Neuron (in vitro differentiated cells): ENCODE measurements around the gene FAM43B.

Experiments
- H2AFZ ChIP-seq: one replicate; pipeline ENCODE4 v1.6.1; 2013; ENCODE audit warnings: low read depth, mild to moderate bottlenecking, inconsistent platforms, low read length, moderate library complexity
- H3K27me3 ChIP-seq: one replicate; pipeline ENCODE4 v1.6.1; 2013; ENCODE audit warnings: low read length; ENCODE audit not compliant: insufficient read depth
- H3K36me3 ChIP-seq: one replicate; pipeline ENCODE4 v1.6.1; 2013; ENCODE audit warnings: low read length; ENCODE audit not compliant: insufficient read depth
- H3K4me1 ChIP-seq: one replicate; pipeline ENCODE4 v1.6.1; 2013; ENCODE audit warnings: low read length; ENCODE audit not compliant: insufficient read depth
- H3K4me3 ChIP-seq: 2 replicates; pipeline ENCODE4 v1.5.1; 2013; ENCODE audit warnings: mild to moderate bottlenecking, low read length, moderate library complexity
- H3K9me3 ChIP-seq: one replicate; pipeline ENCODE4 v1.6.1; 2013; ENCODE audit warnings: low read length

FAM43B gene

DNA sequence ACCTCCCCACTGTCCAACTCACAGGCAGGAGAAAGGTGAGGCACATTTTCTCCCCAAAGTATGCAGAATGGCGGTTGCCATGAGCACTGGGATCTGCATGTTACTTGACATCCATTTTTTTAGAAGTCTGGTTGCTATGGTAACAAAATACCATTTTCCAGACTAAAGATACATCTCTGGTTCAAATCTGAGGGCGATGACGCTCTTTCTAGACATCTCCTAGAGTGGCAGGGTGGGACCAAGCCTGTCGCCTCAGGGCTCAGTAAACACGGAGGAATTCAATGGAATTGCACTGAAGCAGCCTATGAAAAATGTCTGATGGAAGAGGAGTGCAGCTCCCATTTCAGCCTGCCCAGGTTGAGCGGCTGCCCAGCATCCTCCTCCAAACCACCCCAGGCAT is 21.5 kb upstream of the FAM43B start:
- Histone ChIP-seq H3K27me3 (peaks cover 29% of the 10 kb centered on the region), H3K4me3 (no peak overlapping the region), H2AFZ (no peak overlapping the region), H3K9me3 (no peaks in the 10 kb centered on the region), H3K4me1 (peaks cover 11% of the 10 kb centered on the region), H3K36me3 (no peaks in the 10 kb centered on the region)

DNA sequence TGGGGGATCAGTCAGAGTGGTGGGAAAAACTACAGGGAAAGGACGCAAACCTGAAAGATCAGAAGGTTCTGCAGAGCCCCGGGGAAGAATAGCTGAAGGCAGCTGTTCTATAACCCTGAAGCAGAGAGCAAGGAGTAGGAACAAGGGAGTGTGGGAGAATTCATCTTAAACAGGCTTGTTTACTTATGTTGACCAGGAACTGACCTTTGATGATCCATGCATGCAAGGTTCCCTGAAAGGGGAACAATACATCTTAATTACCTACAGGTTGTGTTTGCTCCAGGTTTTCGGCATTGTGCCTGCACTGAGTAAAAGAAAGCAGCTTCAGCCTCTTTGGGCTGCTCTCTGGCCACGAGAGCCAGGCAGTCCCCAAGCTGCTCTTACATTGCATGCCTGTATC is 18.7 kb upstream of the FAM43B start:
- Histone ChIP-seq H2AFZ (no peak overlapping the region), H3K4me1 (peaks cover 11% of the 10 kb centered on the region), H3K4me3 (no peak overlapping the region), H3K36me3 (no peaks in the 10 kb centered on the region), H3K9me3 (no peaks in the 10 kb centered on the region), H3K27me3 (peaks cover 31% of the 10 kb centered on the region)

DNA sequence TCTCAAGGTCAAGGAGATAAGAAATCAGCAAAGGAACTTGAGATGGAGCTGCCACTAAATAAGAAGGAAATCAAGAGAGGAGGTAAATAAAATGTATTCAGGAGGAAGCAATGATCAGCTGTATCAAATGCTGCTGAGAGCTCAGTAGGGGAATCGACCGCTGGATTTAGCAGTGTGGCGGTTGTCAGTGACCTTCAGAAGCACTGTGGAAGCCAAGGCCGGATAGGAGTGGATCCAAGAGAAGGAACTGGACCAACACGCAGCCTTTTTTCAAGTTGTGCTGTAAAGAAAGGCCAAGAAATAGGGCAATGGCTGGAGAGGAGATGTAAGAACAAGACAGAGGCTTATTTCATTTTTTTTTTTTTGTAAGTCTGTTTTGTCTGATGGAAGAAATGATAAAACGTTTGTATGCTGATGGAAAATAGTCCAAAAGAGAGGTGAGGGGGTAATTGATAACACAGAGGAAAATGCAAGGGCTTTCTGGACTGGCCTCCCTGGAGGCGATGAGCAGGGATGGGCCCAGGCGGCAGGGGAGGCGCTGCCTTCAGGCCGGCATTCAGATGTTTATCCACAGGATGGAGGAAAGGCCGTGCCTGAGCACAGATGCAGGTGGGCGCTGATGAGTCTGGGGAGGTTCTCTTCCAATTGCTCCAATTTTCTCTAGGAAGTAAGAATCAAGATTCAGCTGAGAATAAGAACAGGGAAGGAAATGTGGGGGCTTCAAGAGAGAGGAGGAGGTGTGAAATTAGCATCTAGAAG is 17.5 kb upstream of the FAM43B start:
- Histone ChIP-seq H3K27me3 (peaks cover 31% of the 10 kb centered on the region), H3K4me3 (no peak overlapping the region), H3K4me1 (peaks cover 11% of the 10 kb centered on the region), H3K36me3 (no peaks in the 10 kb centered on the region), H3K9me3 (no peaks in the 10 kb centered on the region), H2AFZ (no peak overlapping the region)

DNA sequence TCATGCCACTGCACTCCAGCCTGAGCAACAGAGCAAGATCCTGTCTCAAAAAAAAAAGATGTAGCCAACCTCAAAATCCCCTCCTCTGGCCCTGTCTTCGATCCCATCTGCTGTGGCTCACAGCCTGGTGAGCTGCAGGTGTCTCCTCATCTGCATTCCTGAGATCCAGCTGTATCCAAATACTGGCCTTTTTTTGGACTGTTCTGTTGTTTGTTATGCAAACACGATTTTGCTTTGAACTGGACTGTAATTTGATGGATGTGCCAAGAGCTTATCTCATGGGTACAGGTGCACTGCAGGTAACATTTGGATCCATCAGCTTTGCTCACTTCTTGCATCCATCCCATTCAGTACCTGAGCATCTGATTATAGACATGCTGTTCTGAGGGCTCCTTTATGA is 14.1 kb upstream of the FAM43B start:
- Histone ChIP-seq H3K36me3 (no peaks in the 10 kb centered on the region), H2AFZ (no peak overlapping the region), H3K4me1 (no peaks in the 10 kb centered on the region), H3K27me3 (peaks cover 44% of the 10 kb centered on the region), H3K4me3 (no peak overlapping the region), H3K9me3 (no peaks in the 10 kb centered on the region)

DNA sequence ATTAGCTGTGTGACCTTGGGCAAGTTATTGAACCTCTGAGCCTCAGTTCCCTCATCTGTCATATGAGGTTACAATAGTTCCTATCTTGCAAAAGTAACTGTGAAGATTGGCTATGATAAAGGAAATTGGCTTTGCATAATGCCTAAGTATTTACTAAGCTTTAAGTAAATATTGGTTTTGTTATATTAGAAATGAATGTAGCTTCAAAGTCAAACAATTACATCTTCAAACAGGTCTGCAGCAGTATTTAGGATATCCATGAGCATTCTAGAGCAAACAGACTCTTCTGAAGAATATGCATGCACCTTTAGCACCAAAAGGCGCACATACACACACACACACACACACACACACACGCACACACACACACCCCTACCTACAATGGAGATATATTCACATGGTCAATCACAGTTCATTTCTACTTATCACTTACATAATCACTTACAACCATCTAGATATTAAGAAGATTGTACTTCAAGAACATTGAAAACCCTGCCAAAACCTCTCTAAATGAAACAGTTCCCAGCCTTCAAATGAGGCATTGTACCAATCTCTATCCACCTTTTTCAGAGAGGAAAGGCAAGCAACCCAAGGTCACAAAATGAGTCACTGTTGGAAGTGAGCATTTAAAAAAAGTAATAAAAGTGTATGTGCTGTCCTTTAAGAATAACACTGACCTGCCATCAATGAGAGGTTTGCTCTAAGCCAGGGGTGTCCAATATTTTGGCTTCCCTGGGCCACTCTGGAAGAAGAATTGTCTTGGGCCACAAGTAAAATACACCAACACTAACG is 13.4 kb upstream of the FAM43B start:
- no peak overlapping the region for H3K4me3 ChIP-seq
- H3K4me1 ChIP-seq = no peaks in the 10 kb centered on the region
- H3K9me3 ChIP-seq = no peaks in the 10 kb centered on the region
- no peaks in the 10 kb centered on the region for H3K36me3 ChIP-seq
- no peak overlapping the region for H2AFZ ChIP-seq
- H3K27me3 ChIP-seq = peaks cover 37% of the 10 kb centered on the region

DNA sequence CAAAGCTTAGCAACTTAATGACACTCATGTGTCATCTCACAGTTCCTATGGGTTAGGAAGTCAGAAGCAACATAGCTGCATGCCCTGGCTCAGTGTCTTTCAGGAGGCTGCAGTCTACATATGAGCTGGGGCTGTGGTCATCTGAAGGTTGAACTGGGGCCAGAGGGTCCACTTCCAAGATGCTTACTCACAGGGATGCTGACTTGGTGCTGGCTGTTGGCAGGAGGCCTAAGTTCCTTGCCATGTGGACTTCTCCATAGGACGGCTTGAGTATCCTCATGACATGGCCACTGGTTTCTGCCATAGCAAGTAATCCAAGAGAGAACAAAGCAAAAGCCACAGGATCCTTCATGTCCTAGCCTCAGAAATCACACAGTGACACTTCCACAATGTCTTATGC is 12.1 kb upstream of the FAM43B start:
- H3K27me3 ChIP-seq = peaks cover 24% of the 10 kb centered on the region
- no peak overlapping the region for H3K4me3 ChIP-seq
- H3K4me1 ChIP-seq = no peaks in the 10 kb centered on the region
- H3K36me3 ChIP-seq = no peaks in the 10 kb centered on the region
- no peaks in the 10 kb centered on the region for H3K9me3 ChIP-seq
- no peak overlapping the region for H2AFZ ChIP-seq

DNA sequence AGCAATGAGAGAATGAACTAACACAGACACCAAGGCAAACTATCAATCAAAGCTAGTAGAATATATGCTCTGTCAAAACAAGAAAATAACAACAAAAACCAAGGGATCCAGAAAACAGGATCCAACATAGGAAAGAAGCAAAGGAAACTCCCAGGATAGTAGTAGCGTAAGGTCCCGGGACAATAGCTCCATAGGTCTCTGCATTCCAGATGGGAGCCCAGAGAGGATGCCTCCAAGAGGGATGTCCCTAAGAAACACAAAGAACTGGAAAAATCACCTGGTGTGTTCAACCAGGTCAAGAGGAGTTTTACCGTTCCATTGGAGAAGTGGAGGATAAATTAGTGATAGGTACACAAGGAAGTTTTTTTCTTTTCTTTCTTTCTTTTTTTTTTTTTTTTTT is 5.7 kb upstream of the FAM43B start:
- Histone ChIP-seq H2AFZ (no peak overlapping the region), H3K4me1 (no peaks in the 10 kb centered on the region), H3K27me3 (peaks cover 25% of the 10 kb centered on the region), H3K9me3 (no peaks in the 10 kb centered on the region), H3K4me3 (no peak overlapping the region), H3K36me3 (no peaks in the 10 kb centered on the region)

DNA sequence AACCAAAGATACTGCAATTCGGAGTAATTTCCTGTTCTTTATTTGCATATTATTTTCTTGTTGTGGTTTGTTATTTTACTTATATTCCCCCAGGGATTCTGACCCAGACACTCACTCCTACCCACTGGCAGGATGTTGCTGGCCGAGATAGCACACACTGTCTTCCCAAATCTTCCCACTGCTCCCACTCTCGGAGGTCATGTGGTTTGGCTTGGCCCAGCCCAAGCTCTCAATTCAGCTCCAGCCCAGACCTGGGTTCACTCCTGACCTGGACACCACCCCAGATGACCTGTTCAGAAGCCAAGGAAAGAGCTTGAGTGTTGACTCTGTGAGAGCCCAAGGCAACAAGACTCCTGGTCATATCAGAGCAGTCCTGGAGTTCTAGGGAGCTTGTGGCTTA is 1.2 kb upstream of the FAM43B start:
- no peaks in the 10 kb centered on the region for H3K9me3 ChIP-seq
- H3K27me3 ChIP-seq = peaks cover 63% of the 10 kb centered on the region
- H3K4me3 ChIP-seq = no peak overlapping the region
- peaks cover 4% of the 10 kb centered on the region for H3K4me1 ChIP-seq
- H2AFZ ChIP-seq = no peak overlapping the region
- H3K36me3 ChIP-seq = no peaks in the 10 kb centered on the region

DNA sequence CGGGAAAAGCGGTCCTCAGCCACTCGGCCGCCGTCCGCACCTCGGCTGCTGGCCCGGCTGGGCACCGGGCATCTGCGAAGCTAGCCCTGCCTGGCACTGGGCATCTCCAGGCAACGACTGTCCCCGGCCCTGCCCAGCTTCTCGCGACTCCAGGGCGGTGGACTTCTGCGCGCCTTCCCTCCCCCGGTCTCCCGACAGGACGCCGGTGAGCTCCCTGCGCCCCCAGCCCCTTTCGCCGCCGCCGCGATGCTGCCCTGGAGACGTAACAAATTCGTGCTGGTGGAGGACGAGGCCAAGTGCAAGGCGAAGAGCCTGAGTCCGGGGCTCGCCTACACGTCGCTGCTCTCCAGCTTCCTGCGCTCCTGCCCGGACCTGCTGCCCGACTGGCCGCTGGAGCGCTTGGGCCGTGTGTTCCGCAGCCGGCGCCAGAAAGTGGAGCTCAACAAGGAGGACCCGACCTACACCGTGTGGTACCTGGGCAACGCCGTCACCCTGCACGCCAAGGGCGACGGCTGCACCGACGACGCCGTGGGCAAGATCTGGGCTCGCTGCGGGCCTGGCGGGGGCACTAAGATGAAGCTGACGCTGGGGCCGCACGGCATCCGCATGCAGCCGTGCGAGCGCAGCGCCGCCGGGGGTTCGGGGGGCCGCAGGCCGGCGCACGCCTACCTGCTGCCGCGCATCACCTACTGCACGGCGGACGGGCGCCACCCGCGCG is 514 bp downstream of the FAM43B start:
- Histone ChIP-seq H3K9me3 (no peaks in the 10 kb centered on the region), H2AFZ (peak overlapping the region; percentile 62), H3K36me3 (no peaks in the 10 kb centered on the region), H3K4me3 (peak overlapping the region; percentile 15), H3K27me3 (peaks cover 78% of the 10 kb centered on the region), H3K4me1 (peaks cover 4% of the 10 kb centered on the region)

DNA sequence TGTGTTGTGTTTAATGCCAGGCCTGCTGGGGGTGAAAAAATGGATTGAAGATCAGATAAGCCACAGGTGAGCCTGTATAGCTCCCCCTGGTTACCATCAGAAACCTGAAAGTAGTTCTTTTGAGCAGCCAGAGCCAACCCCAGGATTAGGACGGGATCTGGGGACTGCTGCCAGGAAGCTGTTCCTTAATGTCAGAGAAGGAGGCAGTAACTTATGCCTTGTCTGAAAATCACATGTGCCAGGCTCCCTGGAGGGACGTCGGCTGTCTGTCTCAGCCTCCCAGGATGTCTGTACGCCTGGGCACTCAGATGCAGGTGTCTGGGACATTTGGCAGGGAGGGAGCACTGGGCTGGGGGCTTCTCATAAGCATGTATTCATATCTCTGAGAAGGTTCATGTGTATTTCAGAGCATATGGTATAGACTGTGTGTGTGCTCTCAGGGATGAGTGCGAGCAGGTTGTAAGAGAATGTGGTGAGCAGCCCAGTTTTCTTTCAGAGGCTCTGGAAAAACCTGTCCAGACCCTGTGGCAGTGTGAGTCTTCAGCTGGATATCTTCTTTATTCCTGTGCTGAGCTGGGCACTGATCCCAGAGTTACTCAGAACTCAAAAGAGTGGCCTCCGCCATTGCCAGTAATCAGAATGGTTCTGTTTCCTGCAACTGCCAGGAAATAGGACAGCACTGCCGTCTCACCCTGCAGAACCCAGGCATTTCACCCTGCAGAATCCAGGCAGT is 2.8 kb downstream of the FAM43B start:
- no peaks in the 10 kb centered on the region for H3K9me3 ChIP-seq
- H3K27me3 ChIP-seq = peaks cover 79% of the 10 kb centered on the region
- no peak overlapping the region for H2AFZ ChIP-seq
- no peak overlapping the region for H3K4me3 ChIP-seq
- peaks cover 4% of the 10 kb centered on the region for H3K4me1 ChIP-seq
- H3K36me3 ChIP-seq = no peaks in the 10 kb centered on the region

DNA sequence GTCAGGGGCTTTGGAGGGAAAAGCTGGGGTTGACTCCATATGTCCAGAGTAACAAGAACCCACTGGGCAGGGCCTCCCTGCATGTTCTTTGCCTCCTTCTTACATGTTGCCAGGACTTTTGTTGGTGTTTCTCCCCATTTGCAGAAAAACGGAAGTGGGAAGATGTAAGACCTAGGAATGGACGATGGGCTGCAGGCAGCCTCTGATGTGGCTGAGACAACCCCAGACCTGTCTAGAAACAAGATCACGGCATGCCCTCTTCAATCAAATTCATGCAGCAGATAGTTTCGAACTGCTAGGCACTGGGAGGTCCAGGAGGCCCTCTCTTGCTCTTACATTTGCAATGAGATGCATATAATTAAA is 3.4 kb downstream of the FAM43B start:
- H3K9me3 ChIP-seq = no peaks in the 10 kb centered on the region
- H3K27me3 ChIP-seq = peaks cover 82% of the 10 kb centered on the region
- no peak overlapping the region for H2AFZ ChIP-seq
- H3K36me3 ChIP-seq = no peaks in the 10 kb centered on the region
- H3K4me1 ChIP-seq = peaks cover 4% of the 10 kb centered on the region
- H3K4me3 ChIP-seq = no peak overlapping the region

DNA sequence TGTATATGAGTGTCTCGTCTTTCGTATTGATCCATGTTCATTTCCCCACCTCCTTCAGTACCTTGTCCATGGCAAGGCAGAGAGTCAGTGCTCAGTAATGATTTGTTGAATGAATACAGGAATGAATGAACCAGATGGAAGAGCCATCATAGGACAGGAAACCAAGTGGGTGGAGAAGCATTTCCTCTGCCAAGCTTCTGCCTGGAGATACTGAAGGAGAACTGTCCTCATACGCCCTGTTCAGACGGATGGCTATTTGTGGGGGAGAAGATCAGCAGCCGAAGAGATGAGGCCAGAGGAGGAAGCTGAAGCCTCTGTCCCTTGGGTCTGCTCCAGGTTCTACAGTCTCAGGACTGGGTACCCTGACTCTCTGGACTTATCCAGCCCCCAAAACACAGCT is 5.8 kb downstream of the FAM43B start:
- Histone ChIP-seq H3K4me3 (no peak overlapping the region), H3K4me1 (no peaks in the 10 kb centered on the region), H2AFZ (no peak overlapping the region), H3K9me3 (no peaks in the 10 kb centered on the region), H3K36me3 (no peaks in the 10 kb centered on the region), H3K27me3 (peaks cover 70% of the 10 kb centered on the region)

DNA sequence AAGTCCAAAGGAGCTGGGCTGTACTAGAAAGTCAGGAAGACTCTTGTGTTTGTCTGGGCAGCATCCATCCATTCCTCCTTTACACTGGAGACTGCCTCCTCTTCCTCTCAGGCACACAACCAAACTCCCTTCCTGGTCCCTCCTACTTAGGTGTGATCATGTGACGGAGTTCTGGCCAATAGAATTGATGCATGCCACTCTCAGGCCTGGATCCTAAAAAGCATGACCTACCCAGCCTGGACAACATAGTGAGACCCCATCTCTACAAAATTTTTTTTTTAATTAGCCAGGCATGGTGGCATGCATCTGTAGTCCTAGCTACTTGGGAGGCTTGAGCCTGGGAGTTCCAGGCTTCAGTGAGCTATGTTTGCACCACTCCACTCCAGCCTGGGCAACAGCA is 8.6 kb downstream of the FAM43B start:
- Histone ChIP-seq H3K4me3 (no peak overlapping the region), H3K9me3 (no peaks in the 10 kb centered on the region), H3K36me3 (no peaks in the 10 kb centered on the region), H2AFZ (no peak overlapping the region), H3K27me3 (peaks cover 43% of the 10 kb centered on the region), H3K4me1 (no peaks in the 10 kb centered on the region)
